Measurements from ENCODE around the gene CAVIN1. TPM values are rescaled to one million over a fixed set of nuclear protein-coding genes. Genes with fewer than 3 reads are reported as not detected.

The CAVIN1 gene
- total and polyA plus RNA-seq, 2 donors (not counting 3 experiments of a cell fraction or from before 2014, with no cell fraction given) = 303 to 663 TPM

Small RNAs within 50 kb of the gene (small RNA-seq; reads per million reads assigned to genes)
- not detected for gene RNU7-97P (ENCODE audit: insufficient read depth, insufficient read length, low read depth, low replicate concordance)

Other genes with a start within 250 kb of the CAVIN1 start
- 0.11 TPM in 1 of 2 replicates, not detected in the other for gene KCNH4, start 242.1 kb downstream of the CAVIN1 start, total RNA-seq
- gene KCNH4, start 242.1 kb downstream of the CAVIN1 start, polyA plus RNA-seq = 0.06 and 0.11 TPM in 2 replicates
- gene HCRT, start 237.8 kb downstream of the CAVIN1 start, total RNA-seq = not detected in 2 replicates
- not detected in 2 replicates for gene HCRT, start 237.8 kb downstream of the CAVIN1 start, polyA plus RNA-seq
- 9.8 TPM in 2 replicates for gene GHDC, start 228.8 kb downstream of the CAVIN1 start, total RNA-seq
- 11.2 and 15.8 TPM in 2 replicates for gene GHDC, start 228.8 kb downstream of the CAVIN1 start, polyA plus RNA-seq
- 53.1 and 53.7 TPM in 2 replicates for gene STAT5B, start 146.9 kb downstream of the CAVIN1 start, total RNA-seq
- gene STAT5B, start 146.9 kb downstream of the CAVIN1 start, polyA plus RNA-seq = 42.0 and 43.3 TPM in 2 replicates
- 23.4 and 23.6 TPM in 2 replicates for gene STAT5A, start 134.8 kb downstream of the CAVIN1 start, total RNA-seq
- 18.0 and 18.2 TPM in 2 replicates for gene STAT5A, start 134.8 kb downstream of the CAVIN1 start, polyA plus RNA-seq
- 108 and 124 TPM in 2 replicates for gene STAT3, start 34.8 kb downstream of the CAVIN1 start, total RNA-seq
- 48.2 and 59.1 TPM in 2 replicates for gene STAT3, start 34.8 kb downstream of the CAVIN1 start, polyA plus RNA-seq
- 36.4 and 37.3 TPM in 2 replicates for gene ATP6V0A1, start 35.6 kb upstream of the CAVIN1 start, total RNA-seq
- 49.2 and 55.9 TPM in 2 replicates for gene ATP6V0A1, start 35.6 kb upstream of the CAVIN1 start, polyA plus RNA-seq
- gene NAGLU, start 113.0 kb upstream of the CAVIN1 start, total RNA-seq = 40.2 and 50.2 TPM in 2 replicates
- 54.2 and 66.8 TPM in 2 replicates for gene NAGLU, start 113.0 kb upstream of the CAVIN1 start, polyA plus RNA-seq
- gene HSD17B1, start 129.7 kb upstream of the CAVIN1 start, total RNA-seq = 0.62 and 1.0 TPM in 2 replicates
- 0.22 and 0.41 TPM in 2 replicates for gene HSD17B1, start 129.7 kb upstream of the CAVIN1 start, polyA plus RNA-seq
- 69.2 and 77.7 TPM in 2 replicates for gene COASY, start 138.9 kb upstream of the CAVIN1 start, total RNA-seq
- gene COASY, start 138.9 kb upstream of the CAVIN1 start, polyA plus RNA-seq = 39.6 and 52.6 TPM in 2 replicates
- gene MLX, start 143.8 kb upstream of the CAVIN1 start, total RNA-seq = 40.3 and 40.9 TPM in 2 replicates
- gene MLX, start 143.8 kb upstream of the CAVIN1 start, polyA plus RNA-seq = 41.1 and 42.7 TPM in 2 replicates
- 19.3 and 20.8 TPM in 2 replicates for gene PSMC3IP, start 154.5 kb upstream of the CAVIN1 start, total RNA-seq
- gene PSMC3IP, start 154.5 kb upstream of the CAVIN1 start, polyA plus RNA-seq = 5.5 and 5.9 TPM in 2 replicates
- gene RETREG3, start 186.1 kb upstream of the CAVIN1 start, total RNA-seq = 52.3 and 53.4 TPM in 2 replicates
- 32.6 and 36.2 TPM in 2 replicates for gene RETREG3, start 186.1 kb upstream of the CAVIN1 start, polyA plus RNA-seq
- 96.9 and 102 TPM in 2 replicates for gene TUBG1, start 186.4 kb upstream of the CAVIN1 start, total RNA-seq
- gene TUBG1, start 186.4 kb upstream of the CAVIN1 start, polyA plus RNA-seq = 132 and 173 TPM in 2 replicates
- gene TUBG2, start 236.0 kb upstream of the CAVIN1 start, total RNA-seq = 13.1 and 13.2 TPM in 2 replicates
- gene TUBG2, start 236.0 kb upstream of the CAVIN1 start, polyA plus RNA-seq = 17.7 and 19.4 TPM in 2 replicates

Measured in endothelial cell of umbilical vein (primary cell).